Mesenchymal stem cell (in vitro differentiated cells and primary cell): ENCODE data around the gene FUT6.

ENCODE experiments used
- DNase-seq: peaks from one replicate; pipeline ENCODE4 v3.0.0-alpha.2; 2013
- H2AFZ ChIP-seq: one replicate; pipeline ENCODE4 v1.6.1; 2013; ENCODE audit warnings: low read depth, mild to moderate bottlenecking, control low read depth, inconsistent platforms, low read length, moderate library complexity
- H2AK5ac ChIP-seq: 2 replicates; pipeline ENCODE4 v1.6.1; 2013; ENCODE audit warnings: low read length, moderate library complexity, mild to moderate bottlenecking, inconsistent platforms; ENCODE audit not compliant: severe bottlenecking
- H2BK120ac ChIP-seq: one replicate; pipeline ENCODE4 v1.6.1; 2013; ENCODE audit warnings: low read depth, mild to moderate bottlenecking, inconsistent platforms, low read length, moderate library complexity
- H2BK12ac ChIP-seq, 2 experiments: one replicate each; pipeline ENCODE4 v1.6.1; 2013; ENCODE audit warnings: inconsistent platforms in 2 of 2, low read length in 2 of 2, mild to moderate bottlenecking in 2 of 2, moderate library complexity in 2 of 2, control low read depth in 1 of 2
- H2BK15ac ChIP-seq: one replicate; pipeline ENCODE4 v1.6.1; 2013; ENCODE audit warnings: mild to moderate bottlenecking, low read depth, inconsistent platforms; ENCODE audit not compliant: poor library complexity, severe bottlenecking
- H2BK5ac ChIP-seq: 2 replicates; pipeline ENCODE4 v1.6.1; 2013; ENCODE audit warnings: low read depth, mild to moderate bottlenecking, low read length, control low read depth, inconsistent platforms; ENCODE audit not compliant: poor library complexity, severe bottlenecking
- H3K14ac ChIP-seq, 2 experiments: one replicate each; pipeline ENCODE4 v1.6.1; 2013; ENCODE audit warnings: inconsistent platforms in 2 of 2, low read length in 2 of 2, control low read depth in 1 of 2, mild to moderate bottlenecking in 1 of 2, moderate library complexity in 1 of 2
- H3K18ac ChIP-seq, 2 experiments: one replicate each; pipeline ENCODE4 v1.6.1; 2013; ENCODE audit warnings: inconsistent platforms in 2 of 2, low read length in 2 of 2, control low read depth in 1 of 2, low read depth in 1 of 2, mild to moderate bottlenecking in 1 of 2
- H3K23ac ChIP-seq, 2 experiments: one replicate each; pipeline ENCODE4 v1.6.1; 2013; ENCODE audit warnings: inconsistent platforms in 2 of 2, low read length in 2 of 2, mild to moderate bottlenecking in 2 of 2, moderate library complexity in 2 of 2, control low read depth in 1 of 2
- H3K27ac ChIP-seq: 2 replicates; pipeline ENCODE4 v1.5.1; 2013; ENCODE audit warnings: mild to moderate bottlenecking, moderate library complexity, low read length, control low read depth, inconsistent platforms; ENCODE audit not compliant: poor library complexity, severe bottlenecking
- H3K27me3 ChIP-seq, 2 experiments: 2 replicates each; pipeline versions ENCODE4 v1.6.1 to v1.7.0; 2013; ENCODE audit warnings: low read length in 2 of 2, mild to moderate bottlenecking in 2 of 2, moderate library complexity in 2 of 2, control low read depth in 1 of 2, inconsistent platforms in 1 of 2; ENCODE audit not compliant: control insufficient read depth in 1 of 2, insufficient read depth in 1 of 2
- H3K36me3 ChIP-seq, 2 experiments: 2 replicates each; pipeline versions ENCODE4 v1.6.1 to v1.7.0; 2013; ENCODE audit warnings: low read length in 2 of 2, control low read depth in 1 of 2, inconsistent platforms in 1 of 2, low read depth in 1 of 2, mild to moderate bottlenecking in 1 of 2; ENCODE audit not compliant: insufficient read depth in 2 of 2, control insufficient read depth in 1 of 2
- H3K4ac ChIP-seq, 2 experiments: one replicate each; pipeline ENCODE4 v1.6.1; 2013; ENCODE audit warnings: inconsistent platforms in 2 of 2, low read length in 2 of 2, mild to moderate bottlenecking in 2 of 2, moderate library complexity in 2 of 2, control low read depth in 1 of 2, low read depth in 1 of 2
- H3K4me1 ChIP-seq: 2 replicates; pipeline ENCODE4 v1.6.1; 2013; ENCODE audit warnings: low read depth, low read length, control low read depth; ENCODE audit not compliant: control insufficient read depth, insufficient read depth
- H3K4me2 ChIP-seq: 2 replicates; pipeline ENCODE4 v1.6.1; 2013; ENCODE audit warnings: low read length, mild to moderate bottlenecking, inconsistent platforms; ENCODE audit not compliant: poor library complexity, severe bottlenecking
- H3K4me3 ChIP-seq, 2 experiments: 2 replicates each; pipeline versions ENCODE4 v1.5.1 to v1.7.0; 2013; ENCODE audit warnings: low read length in 2 of 2, mild to moderate bottlenecking in 2 of 2, control low read depth in 1 of 2, low read depth in 1 of 2; ENCODE audit not compliant: insufficient read depth in 1 of 2
- H3K79me1 ChIP-seq: replicated peaks from 2 replicates; pipeline ENCODE4 v1.6.1; 2013; ENCODE audit warnings: mild to moderate bottlenecking, control low read depth, low read length, inconsistent platforms; ENCODE audit not compliant: poor library complexity, severe bottlenecking
- H3K9ac ChIP-seq: 2 replicates; pipeline ENCODE4 v1.7.0; 2013; ENCODE audit warnings: mild to moderate bottlenecking, low read length, moderate library complexity
- H3K9me3 ChIP-seq: 2 replicates; pipeline ENCODE4 v1.7.0; 2013; ENCODE audit warnings: mild to moderate bottlenecking, low read length; ENCODE audit not compliant: control insufficient read depth
- H4K8ac ChIP-seq: one replicate; pipeline ENCODE4 v1.6.1; 2013; ENCODE audit warnings: inconsistent platforms, mild to moderate bottlenecking, low read length, moderate library complexity
- H4K91ac ChIP-seq: one replicate; pipeline ENCODE4 v1.6.1; 2013; ENCODE audit warnings: mild to moderate bottlenecking, low read length, inconsistent platforms
- WGBS: methylation state at CpG from one replicate; pipeline ENCODE4 v1.1.7; 2013; ENCODE audit warnings: mixed read lengths; 5-methylcytosine and 5-hydroxymethylcytosine counted together

The FUT6 gene

DNA sequence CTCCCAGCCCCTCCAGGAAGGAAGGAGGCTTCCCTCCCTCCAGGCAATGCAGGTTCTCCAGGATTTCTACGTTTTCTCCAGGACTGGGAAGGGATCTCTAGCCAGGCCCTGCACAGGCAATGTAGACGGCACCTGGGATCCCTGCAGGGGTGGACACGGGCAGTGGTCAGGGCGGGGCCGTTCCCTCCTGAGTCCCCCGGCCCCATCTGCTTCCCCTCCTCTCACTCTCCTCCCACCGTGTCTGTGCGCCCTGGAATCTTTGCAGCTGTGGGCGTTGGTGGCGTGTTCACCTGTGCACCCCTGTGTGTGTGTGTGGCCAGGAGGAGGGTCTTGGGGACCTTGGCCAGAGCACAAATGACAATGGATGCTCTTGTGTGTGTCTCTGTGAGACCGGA, 24.7 kb downstream of the FUT6 start:
- H3K4me3 ChIP-seq: no peak overlapping the region
- H2BK120ac ChIP-seq: no peak overlapping the region
- H3K36me3 ChIP-seq: no peaks in the 10 kb centered on the region
- DNase-seq: no peak
- 88% methylated on average over 11 of the region's 11 CpGs for WGBS
- H4K91ac ChIP-seq: no peak overlapping the region
- H2BK5ac ChIP-seq: no peak overlapping the region
- no peak overlapping the region for H4K8ac ChIP-seq
- no peak overlapping the region for H3K27ac ChIP-seq
- H3K4me1 ChIP-seq: no peaks in the 10 kb centered on the region
- no peak overlapping the region for H3K18ac ChIP-seq
- no peak overlapping the region for H3K4ac ChIP-seq
- no peak overlapping the region for H2AFZ ChIP-seq
- no peak overlapping the region for H3K23ac ChIP-seq
- H3K9me3 ChIP-seq: no peaks in the 10 kb centered on the region
- H3K4me2 ChIP-seq: no peak overlapping the region
- H2BK15ac ChIP-seq: no peak overlapping the region
- no peaks in the 10 kb centered on the region for H3K79me1 ChIP-seq
- H3K9ac ChIP-seq: no peak overlapping the region
- peaks cover 12 to 31% of the 10 kb centered on the region in 2 experiments for H3K27me3 ChIP-seq
- H2BK12ac ChIP-seq: no peak overlapping the region
- no peak overlapping the region for H3K14ac ChIP-seq
- H2AK5ac ChIP-seq: no peak overlapping the region

DNA sequence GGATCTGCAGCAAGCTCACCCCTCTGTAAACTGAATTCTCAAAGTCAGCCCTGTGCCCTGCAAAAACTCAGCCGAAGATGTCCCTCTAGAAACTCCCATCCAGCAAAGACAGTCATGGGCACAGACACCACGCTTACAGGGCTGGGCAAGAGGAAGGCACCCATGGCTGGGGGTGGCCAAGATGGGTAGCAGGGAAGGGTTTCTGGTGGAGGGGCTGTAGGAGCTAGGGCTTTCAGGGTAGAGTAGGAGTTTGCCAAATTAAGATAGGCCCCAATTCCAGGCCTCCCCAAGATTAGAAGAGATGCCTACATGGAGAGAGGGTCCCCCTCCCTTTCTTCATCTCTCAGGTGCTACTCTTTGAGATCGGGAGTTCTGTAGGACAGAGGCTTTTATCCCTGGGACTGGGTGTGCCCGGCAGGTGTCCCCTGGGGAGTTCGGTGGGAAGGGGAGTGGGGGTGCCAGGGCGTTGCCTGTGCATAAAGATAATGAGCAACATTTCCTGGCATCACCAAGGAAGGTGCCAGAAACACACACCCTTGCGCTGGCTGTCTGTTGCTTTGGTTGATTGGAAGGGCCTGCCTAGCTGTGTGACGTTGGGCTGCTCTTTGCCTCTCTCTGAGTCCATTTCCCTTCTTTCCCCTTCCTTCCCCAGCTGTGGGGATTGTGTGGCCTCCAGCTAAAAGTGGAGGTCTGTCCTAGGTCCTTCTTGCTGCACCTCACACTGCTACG, 25.2 kb downstream of the FUT6 start:
- no peak overlapping the region for H2BK5ac ChIP-seq
- no peak overlapping the region for H4K91ac ChIP-seq
- H3K23ac ChIP-seq: no peak overlapping the region
- H3K4me2 ChIP-seq: no peak overlapping the region
- H3K9me3 ChIP-seq: no peaks in the 10 kb centered on the region
- no peak overlapping the region for H2BK15ac ChIP-seq
- H3K9ac ChIP-seq: no peak overlapping the region
- H4K8ac ChIP-seq: no peak overlapping the region
- H2AK5ac ChIP-seq: no peak overlapping the region
- no peak overlapping the region for H3K4ac ChIP-seq
- no peak overlapping the region for H2BK12ac ChIP-seq
- no peak overlapping the region for H3K27ac ChIP-seq
- H3K4me3 ChIP-seq: no peak overlapping the region
- H3K18ac ChIP-seq: no peak overlapping the region
- no peak overlapping the region for H3K14ac ChIP-seq
- 77% methylated on average over 8 of the region's 9 CpGs for WGBS
- no peaks in the 10 kb centered on the region for H3K4me1 ChIP-seq
- no peaks in the 10 kb centered on the region for H3K79me1 ChIP-seq
- peaks cover 12 to 31% of the 10 kb centered on the region in 2 experiments for H3K27me3 ChIP-seq
- no peak overlapping the region for H2BK120ac ChIP-seq
- no peak for DNase-seq
- no peak overlapping the region for H2AFZ ChIP-seq
- no peaks in the 10 kb centered on the region for H3K36me3 ChIP-seq

DNA sequence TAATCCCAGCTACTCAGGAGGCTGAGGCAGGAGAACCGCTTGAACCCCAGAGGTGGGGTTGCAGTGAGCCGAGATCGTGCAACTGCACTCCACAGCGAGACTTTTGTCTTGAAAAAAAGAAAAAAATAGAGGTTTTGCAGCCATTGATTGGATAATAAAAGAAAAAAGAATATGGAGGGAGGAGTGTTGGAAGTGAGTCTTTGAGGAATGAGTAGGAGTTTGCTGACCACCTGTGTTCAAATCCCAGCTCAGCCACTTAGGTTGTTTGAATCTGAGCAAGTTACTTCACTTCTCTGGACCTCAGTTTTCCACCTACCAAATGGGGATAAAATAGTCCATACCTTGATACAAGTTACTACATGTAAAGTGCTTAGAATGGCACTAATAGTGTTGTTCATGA, 28.4 kb downstream of the FUT6 start:
- Histone ChIP-seq H3K27ac (no peak overlapping the region), H3K14ac (no peak overlapping the region), H3K4ac (no peak overlapping the region), H3K23ac (no peak overlapping the region), H3K4me1 (no peaks in the 10 kb centered on the region), H3K18ac (no peak overlapping the region), H2BK120ac (no peak overlapping the region), H2BK12ac (no peak overlapping the region), H3K9me3 (no peaks in the 10 kb centered on the region), H3K27me3 (peaks cover 25 to 30% of the 10 kb centered on the region in 2 experiments), H2BK5ac (no peak overlapping the region), H4K8ac (no peak overlapping the region), H2AFZ (no peak overlapping the region), H2AK5ac (no peak overlapping the region), H3K4me3 (no peak overlapping the region), H3K9ac (no peak overlapping the region), H4K91ac (no peak overlapping the region), H3K36me3 (no peaks in the 10 kb centered on the region), H3K4me2 (no peak overlapping the region), H3K79me1 (no peaks in the 10 kb centered on the region), H2BK15ac (no peak overlapping the region)
- WGBS: 92% methylated on average over 4 of the region's 4 CpGs
- no peak for DNase-seq

DNA sequence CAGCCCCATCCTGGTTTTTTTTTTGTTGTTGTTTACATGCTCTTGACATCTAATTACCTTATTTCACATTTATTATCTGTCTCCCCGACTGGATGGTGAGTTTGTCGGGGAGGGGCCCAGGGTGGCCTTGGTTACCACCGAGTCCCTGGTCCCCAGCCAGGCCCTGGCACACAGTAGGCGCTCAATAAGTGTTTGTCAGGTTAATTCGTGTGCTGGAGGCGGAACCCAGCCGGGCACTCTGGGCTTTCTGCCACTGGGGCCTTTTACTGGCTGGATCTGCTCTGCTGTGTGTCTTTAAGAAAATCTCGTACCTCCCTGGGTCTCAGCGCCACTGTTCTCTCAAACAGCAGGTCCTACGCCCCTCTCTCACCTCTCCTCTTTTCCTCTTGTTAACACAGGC, 30.0 kb downstream of the FUT6 start:
- Histone ChIP-seq H2BK120ac (peak overlapping the region; percentile 73), H3K36me3 (no peaks in the 10 kb centered on the region), H3K23ac (no peak overlapping the region), H3K4me2 (no peak overlapping the region), H2BK12ac (no peak overlapping the region), H3K14ac (no peak overlapping the region), H2AK5ac (no peak overlapping the region), H3K18ac (no peak overlapping the region), H3K27me3 (peaks cover 29 to 33% of the 10 kb centered on the region in 2 experiments), H2AFZ (no peak overlapping the region), H3K9ac (no peak overlapping the region), H3K79me1 (no peaks in the 10 kb centered on the region), H2BK15ac (peak overlapping the region; percentile 12), H4K8ac (no peak overlapping the region), H4K91ac (no peak overlapping the region), H2BK5ac (no peak overlapping the region), H3K4me1 (peaks cover 7% of the 10 kb centered on the region), H3K4ac (no peak overlapping the region), H3K4me3 (no peak overlapping the region), H3K9me3 (no peaks in the 10 kb centered on the region), H3K27ac (no peak overlapping the region)
- WGBS: 72% methylated on average over 9 of the region's 10 CpGs
- DNase-seq: no peak
